IMR-90 (cell line): ENCODE data around the gene IGF2. TPM values are rescaled to one million over a fixed set of nuclear protein-coding genes. Genes with fewer than 3 reads are reported as not detected.

Source experiments
- ATAC-seq: fragments of 200-7000 bp; cut with Tn5 transposase; 2 replicates; pipeline ENCODE4 v1.9.1; 2020; ENCODE audit warnings: low read depth, mild to moderate bottlenecking, moderate library complexity
- BruUV-seq: library from RNA; stranded (reverse); fragments of 400-500 nt; replicated peaks from 2 replicates; lab custom pipeline; 2021; lab: Mats Ljungman, UMichigan
- CTCF ChIA-PET: fragments of 300-600 bp; formaldehyde crosslinking; extraction: SDS; loops from one replicate; lab custom pipeline; 2021; ENCODE audit warnings: antibody characterized with exemption; lab: Yijun Ruan, JAX
- POLR2A ChIA-PET: fragments of 300-600 bp; sonication (Branson Sonifier 250); formaldehyde crosslinking; loops from one replicate; lab custom pipeline; 2022; ENCODE audit warnings: antibody characterized with exemption; ENCODE audit not compliant: unreplicated experiment; lab: Charles Lee
- DNase-seq: peaks from one replicate; pipeline ENCODE4 v3.0.0; 2013
- H2AFZ ChIP-seq: replicated peaks from 2 replicates; pipeline ENCODE3; 2013; ENCODE audit warnings: low read length, mild to moderate bottlenecking; ENCODE audit not compliant: poor library complexity
- H2AK5ac ChIP-seq: 2 replicates; pipeline ENCODE4 v1.6.1; 2013; ENCODE audit warnings: low read depth, low read length, inconsistent platforms
- H2AK9ac ChIP-seq: replicated peaks from 2 replicates; pipeline ENCODE3; 2013; ENCODE audit warnings: mild to moderate bottlenecking, low read depth, low read length, moderate library complexity; ENCODE audit not compliant: poor library complexity
- H2BK120ac ChIP-seq: 2 replicates; pipeline ENCODE4 v1.6.1; 2013; ENCODE audit warnings: low read depth, low read length, inconsistent platforms
- H2BK15ac ChIP-seq: 3 replicates; pipeline ENCODE4 v1.6.1; 2013; ENCODE audit warnings: low read depth, low read length, inconsistent platforms
- H2BK20ac ChIP-seq: 2 replicates; pipeline ENCODE4 v1.6.1; 2013; ENCODE audit warnings: low read depth, mild to moderate bottlenecking, inconsistent platforms, low read length, moderate library complexity
- H2BK5ac ChIP-seq: 2 replicates; pipeline ENCODE4 v1.6.1; 2013; ENCODE audit warnings: mild to moderate bottlenecking, low read depth, low read length, inconsistent platforms; ENCODE audit not compliant: poor library complexity, severe bottlenecking
- H3K14ac ChIP-seq: replicated peaks from 2 replicates; pipeline ENCODE4 v1.6.1; 2013; ENCODE audit warnings: low read depth, low read length, inconsistent platforms
- H3K18ac ChIP-seq: 2 replicates; pipeline ENCODE4 v1.6.1; 2013; ENCODE audit warnings: low read depth, low read length, control low read depth
- H3K23ac ChIP-seq: 2 replicates; pipeline ENCODE4 v1.6.1; 2013; ENCODE audit warnings: low read depth, low read length, inconsistent platforms
- H3K27ac ChIP-seq: 2 replicates; pipeline ENCODE4 v1.5.1; 2013; ENCODE audit warnings: mild to moderate bottlenecking, control low read depth, low read length; ENCODE audit not compliant: insufficient read depth
- H3K27me3 ChIP-seq: 2 replicates; pipeline ENCODE4 v1.6.1; 2013; ENCODE audit warnings: low read length; ENCODE audit not compliant: control insufficient read depth, insufficient read depth
- H3K36me3 ChIP-seq: 2 replicates; pipeline ENCODE4 v1.6.1; 2013; ENCODE audit warnings: low read length, mixed read lengths; ENCODE audit not compliant: control insufficient read depth, insufficient read depth
- H3K4ac ChIP-seq: 2 replicates; pipeline ENCODE4 v1.6.1; 2013; ENCODE audit warnings: low read depth, low read length, inconsistent platforms
- H3K4me1 ChIP-seq: 2 replicates; pipeline ENCODE4 v1.6.1; 2013; ENCODE audit warnings: low read length, mixed read lengths; ENCODE audit not compliant: control insufficient read depth, insufficient read depth
- H3K4me2 ChIP-seq: 2 replicates; pipeline ENCODE4 v1.6.1; 2013; ENCODE audit warnings: low read depth, mild to moderate bottlenecking, control low read depth, low read length, moderate library complexity
- H3K4me3 ChIP-seq: 2 replicates; pipeline ENCODE4 v1.5.1; 2013; ENCODE audit warnings: low read depth, mild to moderate bottlenecking, control low read depth, low read length, moderate library complexity; ENCODE audit not compliant: insufficient read depth
- H3K56ac ChIP-seq: 2 replicates; pipeline ENCODE4 v1.6.1; 2013; ENCODE audit warnings: low read length, inconsistent platforms; ENCODE audit not compliant: insufficient read depth; ENCODE audit errors: extremely low read depth
- H3K79me1 ChIP-seq, 2 experiments: 2 replicates each; pipeline ENCODE4 v1.6.1; 2013; ENCODE audit warnings: low read length in 2 of 2, inconsistent platforms in 1 of 2, low read depth in 1 of 2
- H3K9ac ChIP-seq: 2 replicates; pipeline ENCODE4 v1.6.1; 2013; ENCODE audit warnings: low read depth, low read length, control low read depth
- H3K9me1 ChIP-seq: 2 replicates; pipeline ENCODE4 v1.6.1; 2013; ENCODE audit warnings: low read length, inconsistent platforms; ENCODE audit not compliant: insufficient read depth
- H3K9me3 ChIP-seq: 2 replicates; pipeline ENCODE4 v1.6.1; 2013; ENCODE audit warnings: low read length; ENCODE audit not compliant: control insufficient read depth, insufficient read depth
- H4K20me1 ChIP-seq: 2 replicates; pipeline ENCODE4 v1.6.1; 2013; ENCODE audit warnings: low read length, inconsistent platforms; ENCODE audit not compliant: insufficient read depth
- H4K5ac ChIP-seq: 2 replicates; pipeline ENCODE4 v1.6.1; 2013; ENCODE audit warnings: mild to moderate bottlenecking, low read depth, low read length, control low read depth
- H4K8ac ChIP-seq, 2 experiments: 2 replicates each; pipeline ENCODE4 v1.6.1; 2013; ENCODE audit warnings: low read depth in 2 of 2, low read length in 2 of 2, control low read depth in 1 of 2, inconsistent platforms in 1 of 2
- H4K91ac ChIP-seq: 2 replicates; pipeline ENCODE4 v1.6.1; 2013; ENCODE audit warnings: low read depth, low read length, inconsistent platforms; ENCODE audit not compliant: insufficient read depth
- CEBPB ChIP-seq: IDR thresholded peaks from 2 replicates; pipeline ENCODE4 v1.6.1; 2012; ENCODE audit warnings: low read depth, low read length, improper control_type of control experiment
- CHD1 ChIP-seq: IDR thresholded peaks from 2 replicates; pipeline ENCODE4 v1.6.1; 2012; ENCODE audit warnings: low read depth, low read length, improper control_type of control experiment
- FOS ChIP-seq: fragments of 150-350 bp; IDR thresholded peaks from 2 replicates; pipeline ENCODE4 v1.6.1; 2016; ENCODE audit warnings: low read depth, low read length
- WGBS, 2 experiments: methylation state at CpG; one replicate each; pipeline versions ENCODE4 v1.1.5 to v1.1.7; 2013; ENCODE audit warnings: missing lambda C conversion rate in 2 of 2; ENCODE audit not compliant: insufficient read length in 1 of 2; ENCODE audit errors: extremely low coverage in 2 of 2; 5-methylcytosine and 5-hydroxymethylcytosine counted together
- dilution Hi-C: fragments of 300-500 bp; cut with HindIII; formaldehyde crosslinking; loops from one replicate; pipeline ENCODE4 v1.14.3; 2018; ENCODE audit warnings: low sequenced_read_pairs; ENCODE audit not compliant: unreplicated experiment
- in situ Hi-C: fragments of 300-500 bp; cut with MboI; formaldehyde crosslinking; loops from 3 replicates; pipeline ENCODE4 v1.14.3; 2019; ENCODE audit warnings: low sequenced_read_pairs, inconsistent platforms, mixed read lengths
- intact Hi-C: fragments of 100-400 bp; cut with micrococcal nuclease; formaldehyde crosslinking; loops from 2 replicates; pipeline ENCODE4 v1.10.0; 2022
- polyA plus RNA-seq, 3 experiments: library from polyadenylated mRNA; depleted of rRNA; stranded (reverse); fragments of >200 nt; gene quantifications; 2 replicates each; pipeline ENCODE4 v1.2.3, GENCODE V29; 2012; ENCODE audit warnings: low replicate concordance in 1 of 3
- total RNA-seq: library from RNA; depleted of rRNA; stranded (reverse); fragments of >200 nt; gene quantifications from 2 replicates; pipeline ENCODE4 v1.2.3, GENCODE V29; 2012
- TF ChIP-seq, protein P1 (sequence below): conservative IDR thresholded peaks from 2 replicates; pipeline ENCODE4 v1.5.1; 2012; ENCODE audit warnings: mild to moderate bottlenecking, low read depth, low read length, improper control_type of control experiment
- TF ChIP-seq, protein P2 (sequence below): fragments of 150-350 bp; IDR thresholded peaks from 2 replicates; pipeline ENCODE4 v1.6.1; 2017; ENCODE audit warnings: mild to moderate bottlenecking, antibody characterized with exemption, low read length, low read depth

IGF2 gene
- total and polyA plus RNA-seq, 2 of the 4 experiments (the other 2 are of a cell fraction): 2.3 to 21.8 TPM

DNA sequence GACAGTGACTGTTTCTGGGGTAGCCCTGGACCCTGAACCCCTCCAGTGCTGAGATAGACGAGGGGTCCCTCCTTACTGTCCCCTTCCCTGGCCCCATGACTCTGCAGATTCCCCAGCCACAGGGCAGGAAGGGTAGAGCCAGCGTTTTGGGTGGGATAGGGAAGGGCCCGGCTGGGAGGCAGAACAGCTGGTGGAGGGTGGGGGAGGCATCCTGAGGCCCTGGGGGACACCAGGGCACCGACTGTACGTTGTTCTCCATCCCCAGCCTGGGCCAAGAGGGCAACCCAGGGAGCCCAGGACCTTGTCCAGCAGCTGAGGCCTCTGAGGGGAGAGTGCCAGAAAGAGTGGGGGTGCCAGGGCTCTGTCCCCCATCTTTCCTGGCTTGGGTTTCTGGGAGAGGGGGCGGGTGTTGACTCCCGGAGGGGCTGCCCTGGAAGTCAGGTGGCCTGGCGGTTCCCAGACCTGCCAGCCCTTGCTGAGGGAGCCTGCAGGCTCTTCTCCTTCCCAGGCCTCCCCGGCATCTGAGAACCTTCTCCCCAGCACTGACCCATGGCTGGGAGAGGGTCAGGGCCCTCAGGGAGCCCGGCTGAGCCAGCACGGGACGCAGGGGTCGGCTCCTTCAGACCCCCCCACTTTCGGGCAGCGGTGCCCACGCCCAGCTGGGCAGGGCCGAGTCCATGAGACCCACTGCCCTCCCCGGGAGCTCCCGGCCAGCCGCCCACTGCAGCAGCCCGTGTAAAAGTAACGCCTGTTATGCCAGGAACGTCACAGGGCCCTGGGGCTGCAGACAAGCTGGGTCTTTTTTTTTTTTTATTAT lies 30.3 kb downstream of the IGF2 start:
- TF ChIP-seq FOS: no peak
- no peak for TF ChIP-seq CHD1
- TF ChIP-seq, protein P1, sequence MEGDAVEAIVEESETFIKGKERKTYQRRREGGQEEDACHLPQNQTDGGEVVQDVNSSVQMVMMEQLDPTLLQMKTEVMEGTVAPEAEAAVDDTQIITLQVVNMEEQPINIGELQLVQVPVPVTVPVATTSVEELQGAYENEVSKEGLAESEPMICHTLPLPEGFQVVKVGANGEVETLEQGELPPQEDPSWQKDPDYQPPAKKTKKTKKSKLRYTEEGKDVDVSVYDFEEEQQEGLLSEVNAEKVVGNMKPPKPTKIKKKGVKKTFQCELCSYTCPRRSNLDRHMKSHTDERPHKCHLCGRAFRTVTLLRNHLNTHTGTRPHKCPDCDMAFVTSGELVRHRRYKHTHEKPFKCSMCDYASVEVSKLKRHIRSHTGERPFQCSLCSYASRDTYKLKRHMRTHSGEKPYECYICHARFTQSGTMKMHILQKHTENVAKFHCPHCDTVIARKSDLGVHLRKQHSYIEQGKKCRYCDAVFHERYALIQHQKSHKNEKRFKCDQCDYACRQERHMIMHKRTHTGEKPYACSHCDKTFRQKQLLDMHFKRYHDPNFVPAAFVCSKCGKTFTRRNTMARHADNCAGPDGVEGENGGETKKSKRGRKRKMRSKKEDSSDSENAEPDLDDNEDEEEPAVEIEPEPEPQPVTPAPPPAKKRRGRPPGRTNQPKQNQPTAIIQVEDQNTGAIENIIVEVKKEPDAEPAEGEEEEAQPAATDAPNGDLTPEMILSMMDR: no peak
- TF ChIP-seq, protein P2, sequence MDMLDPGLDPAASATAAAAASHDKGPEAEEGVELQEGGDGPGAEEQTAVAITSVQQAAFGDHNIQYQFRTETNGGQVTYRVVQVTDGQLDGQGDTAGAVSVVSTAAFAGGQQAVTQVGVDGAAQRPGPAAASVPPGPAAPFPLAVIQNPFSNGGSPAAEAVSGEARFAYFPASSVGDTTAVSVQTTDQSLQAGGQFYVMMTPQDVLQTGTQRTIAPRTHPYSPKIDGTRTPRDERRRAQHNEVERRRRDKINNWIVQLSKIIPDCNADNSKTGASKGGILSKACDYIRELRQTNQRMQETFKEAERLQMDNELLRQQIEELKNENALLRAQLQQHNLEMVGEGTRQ: no peak
- no peak for TF ChIP-seq CEBPB
- dilution Hi-C loops: no loop called here
- no peaks in the 10 kb centered on the region for H3K36me3 ChIP-seq
- H2BK120ac ChIP-seq: no peak overlapping the region
- in situ Hi-C loops: no loop called here
- H2AK9ac ChIP-seq: no peak overlapping the region
- H3K9me1 ChIP-seq: peaks cover 4% of the 10 kb centered on the region; the same call in 1 of the 2 replicates
- no peak overlapping the region for H3K23ac ChIP-seq
- no peak overlapping the region for H3K56ac ChIP-seq
- intact Hi-C loops: no loop called here
- H2AK5ac ChIP-seq: no peak overlapping the region
- no peaks in the 10 kb centered on the region for H4K20me1 ChIP-seq
- H3K27ac ChIP-seq: no peak overlapping the region
- no peak overlapping the region for H3K4me3 ChIP-seq
- DNase-seq (no peak), ATAC-seq (no peak)
- CTCF ChIA-PET: interaction anchor here (0.6 kb wide), 1 partner anchor 8 kb away, joined by 4 read pairs; no protein-coding TSS in a partner anchor
- H2AFZ ChIP-seq: peak overlapping the region; percentile 47
- peaks cover 18% of the 10 kb centered on the region for H3K27me3 ChIP-seq
- H4K5ac ChIP-seq: no peak overlapping the region
- no peak overlapping the region for H3K4me2 ChIP-seq
- H3K4ac ChIP-seq: no peak overlapping the region
- WGBS, 2 experiments: no CpG with 5 or more reads among the region's 23 CpGs
- H3K18ac ChIP-seq: no peak overlapping the region
- no peak overlapping the region for H2BK15ac ChIP-seq
- H2BK5ac ChIP-seq: no peak overlapping the region
- no peaks in the 10 kb centered on the region for H3K79me1 ChIP-seq
- H2BK20ac ChIP-seq: no peak overlapping the region
- H4K91ac ChIP-seq: no peak overlapping the region
- no peak overlapping the region for H3K14ac ChIP-seq
- no TSS peak for BruUV-seq
- POLR2A ChIA-PET: interaction anchor here (0.6 kb wide), 1 partner anchor 636 kb away, joined by 3 read pairs; no protein-coding TSS in a partner anchor
- no peak overlapping the region for H4K8ac ChIP-seq
- peaks cover 3% of the 10 kb centered on the region; the same call in 1 of the 2 replicates for H3K4me1 ChIP-seq
- no peak overlapping the region for H3K9ac ChIP-seq
- no peaks in the 10 kb centered on the region for H3K9me3 ChIP-seq
